Smooth muscle cell of the brain vasculature (primary cell): ENCODE measurements around the gene PRCC.

Experiments used
- DNase-seq: peaks from one replicate; pipeline ENCODE4 v3.0.0-alpha.2; 2012; ENCODE audit warnings: low read depth, low spot score

The PRCC gene, protein sequence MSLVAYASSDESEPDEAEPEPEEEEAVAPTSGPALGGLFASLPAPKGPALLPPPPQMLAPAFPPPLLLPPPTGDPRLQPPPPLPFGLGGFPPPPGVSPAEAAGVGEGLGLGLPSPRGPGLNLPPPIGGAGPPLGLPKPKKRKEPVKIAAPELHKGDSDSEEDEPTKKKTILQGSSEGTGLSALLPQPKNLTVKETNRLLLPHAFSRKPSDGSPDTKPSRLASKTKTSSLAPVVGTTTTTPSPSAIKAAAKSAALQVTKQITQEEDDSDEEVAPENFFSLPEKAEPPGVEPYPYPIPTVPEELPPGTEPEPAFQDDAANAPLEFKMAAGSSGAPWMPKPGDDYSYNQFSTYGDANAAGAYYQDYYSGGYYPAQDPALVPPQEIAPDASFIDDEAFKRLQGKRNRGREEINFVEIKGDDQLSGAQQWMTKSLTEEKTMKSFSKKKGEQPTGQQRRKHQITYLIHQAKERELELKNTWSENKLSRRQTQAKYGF

DNA sequence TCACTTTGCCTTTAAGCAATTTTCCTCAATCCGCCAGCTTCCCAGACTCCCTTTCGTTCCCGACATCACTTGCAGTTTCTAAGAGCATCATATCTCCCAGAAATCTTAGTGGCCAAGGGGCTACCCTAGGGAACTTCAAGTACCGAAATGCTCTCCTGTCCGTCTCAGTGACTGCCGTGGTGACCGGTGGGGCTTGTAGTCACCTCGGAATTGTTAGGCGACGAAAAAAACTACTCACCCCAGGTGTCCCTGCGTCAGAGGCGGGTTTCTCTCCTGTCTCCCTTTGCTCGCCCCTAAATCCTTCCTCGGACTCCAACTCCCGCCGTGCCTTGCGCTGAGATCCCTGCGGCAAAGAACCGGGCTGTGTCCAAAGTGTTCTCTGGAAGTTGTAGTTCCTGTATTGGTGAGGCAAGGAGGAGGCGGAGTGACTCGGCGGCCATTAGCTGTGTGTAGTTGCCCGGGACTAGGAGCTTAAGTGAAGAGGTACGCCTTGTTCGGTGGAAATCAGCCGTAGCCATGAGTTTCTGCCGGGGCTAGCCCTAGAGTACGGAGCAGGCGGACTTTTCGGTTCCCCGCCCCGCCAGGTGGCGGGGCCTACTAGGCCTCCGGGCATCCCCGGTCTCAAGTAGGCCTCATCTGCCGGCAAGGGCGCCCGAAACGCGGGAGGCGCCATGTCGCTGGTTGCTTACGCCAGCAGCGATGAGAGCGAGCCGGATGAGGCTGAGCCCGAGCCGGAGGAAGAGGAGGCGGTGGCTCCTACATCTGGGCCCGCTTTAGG lies at the start of gene PRCC:
TSS of gene PRCC (plus strand) at position 435 of the 778 bp plus-strand sequence. CDS start at position 672, 237 bp downstream.
- peak; percentile 100 for DNase-seq

DNA sequence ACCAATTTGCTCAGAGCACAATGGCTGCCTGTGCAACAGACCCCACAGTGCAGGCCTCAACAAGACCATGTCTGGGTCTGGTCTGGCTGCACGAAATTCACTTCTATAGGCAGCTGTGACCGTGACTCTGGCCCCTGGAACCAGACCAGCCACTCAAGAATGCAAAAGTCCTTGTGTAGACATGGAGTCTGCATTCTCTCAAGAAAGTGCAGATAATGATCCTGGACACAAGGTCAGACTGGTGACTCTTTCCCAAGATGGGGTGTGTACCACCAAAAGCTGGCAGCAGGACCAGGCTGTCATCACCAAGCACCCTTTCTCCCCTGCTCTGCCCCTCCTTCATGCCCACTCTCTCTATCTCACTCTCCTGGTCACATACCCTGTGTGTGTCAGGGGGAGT lies 46.2 kb upstream of the PRCC start:
- DNase-seq: no peak

DNA sequence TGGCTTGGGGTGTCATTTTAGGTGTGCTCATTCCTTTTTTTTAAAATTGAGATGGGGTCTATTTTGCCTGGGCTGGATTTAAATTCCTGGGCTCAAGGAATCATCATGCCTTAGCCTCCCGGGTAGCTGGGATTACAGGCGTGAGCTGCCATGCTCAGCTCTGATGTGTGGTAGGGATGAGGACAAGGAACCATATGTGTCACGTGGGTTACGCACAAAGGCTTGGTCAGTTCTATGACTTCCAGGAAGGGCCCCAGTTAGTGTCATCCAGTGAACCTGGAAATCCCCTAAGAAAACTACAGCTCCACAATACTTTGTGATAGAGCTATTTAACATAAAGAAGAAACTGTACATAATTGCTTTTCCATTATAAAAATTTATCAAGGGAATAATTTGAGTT lies 45.8 kb upstream of the PRCC start:
- no peak for DNase-seq

GRCh38 chr1:156725683-156726280 lies 41.6 kb upstream of the PRCC start:
- DNase-seq: peak; percentile 80

DNA sequence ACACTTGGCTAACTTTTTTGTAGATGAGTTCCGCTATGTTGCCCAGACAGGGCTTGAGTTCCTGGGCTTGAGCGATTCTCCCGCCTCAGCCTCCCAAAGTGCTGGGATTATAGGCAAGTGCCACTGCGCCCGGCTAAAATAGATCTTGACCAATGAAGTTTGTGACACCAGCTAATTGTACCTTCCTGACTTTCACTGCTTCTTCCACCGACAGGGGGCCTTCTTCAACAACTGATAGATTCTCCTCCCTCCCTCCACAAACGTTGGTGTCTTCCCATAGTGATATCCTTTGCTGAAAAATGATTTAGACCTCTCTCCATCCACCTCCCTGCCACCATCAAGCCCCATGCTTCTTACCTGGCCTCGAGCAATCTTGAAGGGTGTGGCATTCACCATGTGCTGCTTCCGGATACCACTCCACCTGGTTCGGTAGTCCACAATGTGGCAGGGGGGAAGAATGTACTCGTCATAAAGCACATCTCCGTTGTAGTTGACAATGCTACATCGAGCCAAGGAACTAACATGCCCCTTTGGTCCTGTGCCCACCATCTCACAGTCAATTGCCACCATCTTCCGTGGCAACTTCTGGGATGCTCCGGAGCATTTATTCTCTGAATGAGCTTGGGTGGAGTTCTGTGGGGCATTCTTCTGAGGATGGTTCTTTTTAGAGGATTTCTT lies 40.6 kb upstream of the PRCC start:
- DNase-seq: no peak

DNA sequence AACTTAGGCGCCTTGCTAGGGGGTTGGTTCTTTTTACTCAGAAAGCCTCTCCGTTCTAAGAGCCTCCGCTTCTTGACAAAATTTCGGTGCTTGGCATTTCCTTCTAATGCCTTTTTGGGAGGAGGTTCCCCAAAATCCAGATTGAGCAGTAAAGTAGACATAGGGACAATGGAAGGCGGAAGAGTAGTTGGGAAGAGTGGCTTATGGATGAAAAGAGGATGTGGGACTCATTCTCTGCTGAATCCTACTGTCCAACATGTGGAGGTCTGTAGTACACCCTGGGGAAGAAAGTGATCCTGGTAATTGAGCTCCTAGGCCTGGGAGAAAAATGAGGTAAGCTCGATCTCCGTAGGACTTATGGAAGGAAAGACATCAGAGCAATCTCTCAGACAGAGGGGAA lies 39.8 kb upstream of the PRCC start:
- no peak for DNase-seq

DNA sequence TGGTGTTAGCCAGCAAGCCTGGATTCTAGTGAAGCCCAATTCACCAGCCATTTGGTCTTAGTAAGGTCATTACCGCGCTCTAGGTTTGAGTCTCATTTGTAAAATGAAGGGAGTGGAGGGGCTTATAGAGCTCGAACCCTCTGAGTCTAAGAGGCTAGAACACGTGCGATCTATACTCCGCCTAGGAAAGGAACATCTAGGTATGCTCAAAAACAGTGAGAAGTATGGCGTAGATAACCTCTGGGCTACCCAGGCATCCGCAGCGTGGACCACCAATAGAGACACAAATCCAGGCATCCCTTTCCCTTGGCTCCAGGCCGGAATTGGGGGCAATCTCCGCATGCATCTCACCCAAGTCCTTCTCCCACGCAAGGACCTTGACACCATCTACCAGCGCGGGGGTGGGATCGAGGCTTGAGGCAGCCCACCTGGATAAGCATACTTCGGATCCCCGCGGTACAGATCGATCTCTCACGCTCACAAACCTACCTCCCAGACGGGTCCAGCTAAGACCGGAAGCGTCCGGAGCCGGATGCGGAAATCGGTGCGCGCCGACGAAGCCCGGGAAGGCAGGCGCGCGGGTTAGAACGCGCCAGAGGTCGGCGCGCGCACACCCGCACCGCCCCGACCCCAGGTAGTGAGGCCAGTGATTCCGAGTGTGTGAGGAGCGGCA lies 39.3 kb upstream of the PRCC start, which contains the start of gene METTL25B:
TSS of gene METTL25B (plus strand) at position 544 of the 673 bp plus-strand sequence. CDS start 636 bp downstream, outside the sequence.
- no peak for DNase-seq

- DNase-seq: peak; percentile 90
Measured at GRCh38 chr1:156728599-156729462, 38.5 kb upstream of the PRCC start, which contains the start of gene ISG20L2. Gene ISG20L2 (minus strand): TSS chr1:156728766. CDS start chr1:156727652, 1,114 bp downstream.

GRCh38 chr1:156733989-156734584 lies 33.2 kb upstream of the PRCC start:
- DNase-seq: no peak

DNA sequence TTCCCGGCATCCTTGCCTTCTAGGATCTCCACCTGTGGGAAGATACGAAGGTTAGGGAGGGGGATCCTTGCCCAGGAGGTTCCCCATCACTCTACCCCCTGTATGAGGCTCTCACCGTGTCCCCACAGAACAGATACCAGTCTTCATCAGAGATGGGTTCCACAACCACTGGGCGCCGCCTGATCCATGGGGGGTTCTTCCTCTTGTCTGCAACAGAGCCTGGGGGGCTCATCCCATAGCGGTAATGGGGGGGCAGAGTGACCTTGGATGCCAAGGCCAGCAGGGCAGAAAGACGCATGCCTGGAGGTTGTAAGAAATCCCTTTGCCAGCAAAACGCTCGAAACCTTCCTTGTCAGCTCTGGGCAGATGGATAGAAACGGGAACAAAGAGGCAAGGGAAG lies 28.9 kb upstream of the PRCC start:
- no peak for DNase-seq

- DNase-seq: no peak
Measured at GRCh38 chr1:156738916-156739315, 28.4 kb upstream of the PRCC start.

- DNase-seq: no peak
Measured at GRCh38 chr1:156740237-156740740, 27.0 kb upstream of the PRCC start.

DNA sequence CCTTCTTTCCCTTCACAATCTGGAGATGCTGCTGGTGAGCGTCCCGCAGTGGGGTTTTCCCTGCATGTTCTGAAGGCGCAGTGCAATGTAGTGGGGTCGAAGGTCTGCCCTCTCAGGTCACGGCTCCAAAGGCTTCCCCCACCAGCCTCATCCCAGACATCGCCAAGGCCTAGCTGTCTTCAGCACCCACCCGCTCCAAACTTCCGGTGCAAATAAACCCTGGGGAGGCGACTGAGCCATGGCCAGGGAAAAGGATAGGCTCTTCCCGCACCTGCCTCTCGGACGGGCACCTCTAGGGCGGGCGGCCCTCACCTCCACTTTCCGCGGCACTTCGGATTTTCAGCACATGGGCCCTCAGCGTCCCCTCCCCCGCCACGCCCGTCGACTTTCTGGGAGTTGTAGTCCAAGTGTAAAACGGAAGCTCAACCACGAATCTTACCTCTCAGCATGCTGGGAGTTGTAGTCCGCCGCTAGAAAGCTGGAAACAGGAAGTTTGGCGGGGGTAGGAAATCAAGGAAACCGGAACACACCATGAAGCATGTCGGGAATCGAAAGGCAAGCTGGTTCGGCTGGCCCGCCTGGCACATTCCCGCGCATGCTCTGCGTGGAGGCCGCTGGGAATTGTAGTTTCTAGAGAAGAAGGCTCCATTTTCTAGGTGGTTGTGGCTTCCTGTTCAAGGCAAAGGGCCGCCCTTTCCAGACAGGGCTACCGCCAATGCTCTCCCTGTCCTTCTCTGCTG lies 26.4 kb upstream of the PRCC start, which contains the start of gene MRPL24:
TSS of gene MRPL24 (minus strand) at position 348 of the 740 bp plus-strand sequence. CDS start 2,384 bp downstream, outside the sequence.
- peak; percentile 98 for DNase-seq

GRCh38 chr1:156741481-156741983 lies 25.8 kb upstream of the PRCC start:
- DNase-seq: no peak

- DNase-seq: no peak
Measured at GRCh38 chr1:156742017-156742416, 25.3 kb upstream of the PRCC start.

GRCh38 chr1:156742801-156743200 lies 24.5 kb upstream of the PRCC start:
- no peak for DNase-seq

DNA sequence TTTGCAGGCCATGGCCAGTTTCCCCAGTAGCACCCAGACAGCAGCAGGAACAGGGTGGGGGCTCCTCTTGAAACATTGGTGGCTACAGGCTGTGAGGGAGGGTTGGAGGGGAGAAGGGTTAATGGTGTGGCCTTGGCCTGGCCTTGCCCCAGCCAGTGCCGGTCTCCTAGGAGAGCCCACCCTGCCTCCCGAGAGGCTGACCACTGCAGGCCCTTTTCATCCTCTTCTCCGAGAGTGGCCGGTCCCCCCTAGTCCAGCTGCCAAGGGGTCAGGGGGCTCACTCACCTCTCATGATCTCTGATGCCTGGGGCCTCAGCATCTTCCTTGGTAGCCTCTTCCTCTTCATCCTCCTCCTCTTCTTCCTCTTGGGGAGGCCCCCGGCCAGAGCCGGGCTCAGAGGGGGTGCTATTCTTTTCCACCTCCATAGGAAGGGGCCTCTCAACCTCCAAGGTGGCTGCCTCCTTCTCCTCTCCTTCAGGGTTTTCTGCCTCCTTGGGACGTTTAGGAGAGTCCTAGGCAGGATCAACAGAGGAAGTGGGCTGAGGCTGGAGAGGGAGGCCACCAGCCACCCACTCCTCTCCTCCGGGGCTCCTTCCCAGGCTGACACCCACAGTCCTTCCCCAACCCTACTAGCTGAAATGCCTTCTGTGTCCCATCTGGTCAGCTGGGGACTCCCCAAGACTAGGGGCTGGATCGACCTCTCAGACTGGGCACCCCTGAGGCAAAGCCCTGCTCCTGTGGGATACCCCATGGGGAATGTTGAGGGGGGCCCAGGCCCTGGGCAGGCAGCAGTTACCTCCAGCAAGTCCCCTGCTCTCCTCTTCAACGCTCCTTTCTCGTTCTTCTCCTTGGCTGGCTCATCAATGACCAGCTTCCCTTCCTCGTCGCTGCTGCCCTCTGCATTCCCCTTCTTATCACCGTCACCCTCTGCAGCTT lies 23.7 kb upstream of the PRCC start:
- no peak for DNase-seq
